Activated naive CD4-positive, alpha-beta T cell treated with anti-CD3 and anti-CD28 coated beads, Interleukin-2, amount 50 U/mL, for 72 hours (primary cell): ENCODE results near the gene COL26A1. TPM values are rescaled to one million over a fixed set of nuclear protein-coding genes. Genes with fewer than 3 reads are reported as not detected.
"Not testable (repeated sequence)": the region's sequence is repeated elsewhere in the genome, so short reads cannot be mapped to it uniquely, and the experiment has no call there.

ENCODE experiments used
- ATAC-seq, 2 donors: fragments of 150-1000 bp; cut with Tn5 transposase; 2 replicates each; pipeline ENCODE4 v1.10.0; 2021; ENCODE audit warnings: mild to moderate bottlenecking in 2 of 2, moderate library complexity in 2 of 2
- DNase-seq, 2 donors: peaks; one replicate each; pipeline ENCODE4 v3.0.0; 2021 to 2022; ENCODE audit warnings: low spot score in 2 of 2
- H3K27ac Mint-ChIP-seq, 2 donors: one replicate each; pipeline ENCODE4 v1.8.0; 2022; ENCODE audit warnings: mild to moderate bottlenecking in 2 of 2, mixed read lengths in 2 of 2
- H3K36me3 Mint-ChIP-seq, 2 donors: one replicate each; pipeline ENCODE4 v1.8.0; 2022; ENCODE audit warnings: mixed read lengths in 2 of 2
- H3K9me3 Mint-ChIP-seq, 2 donors: one replicate each; pipeline ENCODE4 v1.8.0; 2022; ENCODE audit warnings: mixed read lengths in 2 of 2
- total RNA-seq, 2 donors: library from RNA; stranded (reverse); gene quantifications; one replicate each; pipeline ENCODE4 v1.2.3, GENCODE V29; 2022

Gene COL26A1
- total RNA-seq, 2 donors from 2014 or later: not detected

DNA sequence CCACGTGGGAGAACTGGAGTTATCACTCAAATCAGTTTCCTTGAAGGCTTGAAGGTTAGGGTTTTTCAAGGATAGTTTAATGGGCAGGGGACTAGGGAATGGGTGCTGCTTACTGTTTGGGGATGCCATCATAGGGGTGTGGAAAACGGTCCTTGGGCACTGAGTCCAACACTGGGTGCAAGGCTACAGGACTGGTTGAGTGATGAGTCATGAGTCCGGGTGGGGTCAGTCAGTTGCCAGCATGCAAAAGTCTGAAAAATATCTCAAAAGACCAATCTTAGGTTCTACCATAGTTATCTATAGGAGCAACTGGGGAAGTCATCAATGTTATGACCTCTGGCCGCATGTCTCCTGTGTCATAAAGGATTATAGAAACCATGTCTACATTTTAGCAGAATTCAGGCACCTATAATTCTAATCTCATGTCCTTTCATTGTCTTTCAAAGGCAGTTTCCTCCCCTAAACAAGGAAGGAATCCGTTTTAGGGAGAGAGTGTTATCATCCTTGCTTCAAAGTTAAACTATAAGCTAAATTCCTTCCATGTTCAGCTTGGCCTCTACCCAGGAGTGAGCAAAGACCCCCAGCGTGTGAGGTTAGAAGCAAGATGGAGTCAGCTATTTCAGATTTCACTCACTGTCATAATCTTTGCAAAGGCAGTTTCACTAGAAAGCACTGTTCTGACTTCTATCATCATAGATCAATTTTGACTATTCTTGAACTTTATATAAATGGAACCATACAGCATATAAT lies 94.5 kb downstream of the COL26A1 start:
- no peak for ATAC-seq
- Mint-ChIP-seq H3K36me3 (no peaks in the 10 kb centered on the region), H3K9me3 (no peaks in the 10 kb centered on the region), H3K27ac (no peak overlapping the region)
- DNase-seq: no peak

DNA sequence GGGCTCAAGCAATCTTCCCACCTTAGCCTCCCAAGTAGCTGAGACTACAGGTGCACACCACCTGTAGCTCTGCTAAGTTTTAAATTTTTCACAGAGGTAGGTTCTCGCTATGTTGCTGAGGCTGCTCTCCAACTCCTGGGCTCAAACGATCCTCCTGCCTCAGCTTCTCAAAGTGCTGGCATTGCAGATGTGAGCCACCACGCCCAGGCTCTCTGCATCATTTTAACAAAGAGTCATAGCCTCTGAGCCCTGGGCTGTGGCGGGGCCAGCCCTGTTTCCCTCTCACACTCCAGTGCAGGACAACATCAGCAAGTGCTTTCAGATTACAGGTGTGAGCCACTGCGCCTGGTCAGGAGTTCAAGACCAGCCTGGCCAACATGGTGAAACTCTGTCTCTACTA lies 102.5 kb downstream of the COL26A1 start:
- peak overlapping the region in 1 of 2 donors; percentile 84 for H3K27ac Mint-ChIP-seq

DNA sequence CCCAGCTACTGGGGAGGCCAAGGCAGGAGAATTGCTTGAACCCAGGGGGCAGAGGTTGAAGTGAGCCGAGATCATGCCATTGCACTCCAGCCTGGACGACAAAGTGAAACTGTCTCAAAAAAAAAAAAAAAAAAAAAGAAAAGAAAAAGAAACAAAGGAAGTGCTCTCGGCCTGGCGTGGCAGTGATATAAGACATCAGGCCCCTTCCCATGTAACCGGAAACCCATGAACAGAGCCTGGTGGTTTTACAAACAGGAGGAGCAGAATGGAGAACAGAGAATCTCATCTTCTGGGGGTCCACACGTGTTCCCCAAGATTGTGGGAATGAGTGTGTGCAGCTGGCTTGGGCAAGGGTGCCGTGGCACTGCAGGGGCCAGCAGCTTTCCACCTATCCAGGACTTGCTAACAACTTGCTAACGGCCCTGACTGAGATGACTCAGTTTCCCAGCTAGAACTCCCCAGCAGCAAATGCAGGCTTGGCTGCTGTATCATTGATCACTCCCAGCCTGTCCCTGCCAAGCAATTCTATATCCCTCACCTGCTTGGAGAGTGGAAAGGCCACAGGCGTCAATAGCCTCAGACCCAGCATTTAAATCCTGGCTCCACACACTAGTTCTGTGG lies 103.0 kb downstream of the COL26A1 start:
- no peaks in the 10 kb centered on the region for H3K9me3 Mint-ChIP-seq
- peak overlapping the region in 1 of 2 donors; percentile 84 for H3K27ac Mint-ChIP-seq
- no peaks in the 10 kb centered on the region for H3K36me3 Mint-ChIP-seq
- DNase-seq (no peak), ATAC-seq (peak in 1 of 2 donors; percentile 74)

More for the DNA sequence above, 102.5 kb downstream of the COL26A1 start:
- no peaks in the 10 kb centered on the region for H3K9me3 Mint-ChIP-seq
- DNase-seq (no peak), ATAC-seq (no peak)
- H3K36me3 Mint-ChIP-seq: no peaks in the 10 kb centered on the region

DNA sequence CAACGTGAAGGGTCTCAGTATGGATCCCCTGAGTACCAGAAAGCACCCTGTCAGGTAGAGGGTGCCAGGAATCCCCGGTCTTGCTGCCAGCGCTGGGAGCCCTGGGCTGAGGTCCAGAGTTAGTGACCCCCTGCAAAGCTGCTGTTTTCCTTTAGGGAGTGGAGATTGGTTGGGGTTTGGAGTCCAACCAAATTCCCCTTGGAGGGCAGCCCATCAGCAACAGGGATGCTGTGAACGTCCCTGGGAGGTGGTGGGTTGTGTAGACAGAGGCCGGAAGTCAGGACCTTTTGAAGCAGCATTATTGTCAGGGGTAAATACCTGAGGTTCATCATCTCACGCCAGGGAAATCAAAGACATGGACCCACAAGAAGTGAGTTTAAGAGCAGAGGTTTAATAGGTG lies 104.2 kb downstream of the COL26A1 start:
- H3K9me3 Mint-ChIP-seq: no peaks in the 10 kb centered on the region
- no peaks in the 10 kb centered on the region for H3K36me3 Mint-ChIP-seq
- H3K27ac Mint-ChIP-seq: no peak overlapping the region
- DNase-seq (no peak), ATAC-seq (no peak)

DNA sequence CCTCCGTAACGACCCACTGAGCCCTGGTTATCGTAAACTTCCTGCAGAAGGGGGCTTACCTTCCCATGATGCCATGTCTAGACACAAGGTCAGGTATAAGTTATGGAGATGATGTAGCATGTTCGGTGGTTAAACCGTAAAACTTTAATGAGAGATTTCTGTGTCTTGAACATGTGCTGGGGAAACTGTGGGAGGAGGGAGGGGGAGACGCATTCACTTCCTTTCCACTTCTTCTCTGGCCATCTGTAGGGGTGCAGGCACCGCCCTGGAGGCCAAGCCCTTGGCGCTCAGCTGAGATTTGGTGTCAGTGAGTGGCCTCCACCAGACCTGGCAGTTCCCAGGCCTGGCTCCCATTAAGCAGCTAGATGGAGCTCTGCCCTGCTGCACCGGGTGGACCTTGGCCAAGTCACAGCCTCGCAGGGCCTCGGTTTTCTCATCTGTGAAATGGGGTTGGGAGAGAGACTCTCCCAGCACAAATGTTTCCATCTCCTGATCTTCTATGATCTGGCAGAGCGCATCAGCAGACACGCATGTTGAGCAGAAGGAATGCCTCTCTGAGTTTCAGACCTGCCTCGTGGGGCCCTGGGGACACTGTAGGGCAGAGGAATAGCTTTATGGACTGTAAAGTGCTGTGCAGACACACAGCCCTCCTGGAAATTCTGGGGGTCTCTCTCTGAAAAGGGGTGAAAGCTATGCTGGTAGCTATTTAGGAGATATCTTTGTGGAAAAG lies 106.0 kb downstream of the COL26A1 start:
- no peaks in the 10 kb centered on the region for H3K36me3 Mint-ChIP-seq
- no peaks in the 10 kb centered on the region for H3K9me3 Mint-ChIP-seq
- H3K27ac Mint-ChIP-seq: no peak overlapping the region
- ATAC-seq (no peak), DNase-seq (no peak)

DNA sequence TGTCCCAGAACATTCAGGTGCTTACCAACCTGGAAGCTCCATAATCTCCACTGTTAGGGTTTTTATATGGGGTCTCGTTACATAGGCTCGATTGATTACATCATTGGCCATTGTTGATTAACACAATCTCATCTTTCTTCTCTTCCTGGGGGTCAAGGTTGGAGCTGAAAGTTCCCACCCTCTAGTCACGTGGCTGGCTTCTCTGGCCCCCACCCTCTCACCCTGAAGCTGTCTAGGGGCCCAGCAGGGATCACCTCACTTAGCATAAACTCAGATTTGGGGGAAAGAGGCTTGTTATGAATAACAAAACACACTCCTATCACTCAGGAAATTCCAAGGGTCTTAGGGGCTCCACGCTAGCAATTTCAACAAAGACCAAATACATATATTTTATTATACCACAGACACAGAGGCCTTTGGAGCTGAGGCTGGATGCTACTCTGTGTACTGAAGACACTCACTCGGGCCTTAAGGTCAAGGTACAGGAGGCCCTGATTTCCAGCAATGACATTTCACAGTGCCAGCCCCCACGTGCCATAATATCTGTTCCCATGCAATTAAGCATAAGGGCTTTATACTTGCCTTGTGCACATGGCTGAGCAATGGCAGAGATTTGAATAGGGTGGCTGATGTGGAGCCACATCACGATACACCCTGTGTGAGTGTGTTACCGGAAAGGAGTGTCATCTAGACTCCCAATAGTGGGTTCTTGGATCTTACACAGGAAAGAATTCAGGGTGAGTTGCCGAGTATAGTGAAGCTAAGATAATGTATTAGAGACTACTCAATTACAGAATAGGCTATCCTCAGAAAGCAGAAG lies 108.2 kb downstream of the COL26A1 start:
- no peaks in the 10 kb centered on the region for H3K9me3 Mint-ChIP-seq
- ATAC-seq (no peak), DNase-seq (no peak)
- H3K27ac Mint-ChIP-seq: no peak overlapping the region
- no peaks in the 10 kb centered on the region for H3K36me3 Mint-ChIP-seq

DNA sequence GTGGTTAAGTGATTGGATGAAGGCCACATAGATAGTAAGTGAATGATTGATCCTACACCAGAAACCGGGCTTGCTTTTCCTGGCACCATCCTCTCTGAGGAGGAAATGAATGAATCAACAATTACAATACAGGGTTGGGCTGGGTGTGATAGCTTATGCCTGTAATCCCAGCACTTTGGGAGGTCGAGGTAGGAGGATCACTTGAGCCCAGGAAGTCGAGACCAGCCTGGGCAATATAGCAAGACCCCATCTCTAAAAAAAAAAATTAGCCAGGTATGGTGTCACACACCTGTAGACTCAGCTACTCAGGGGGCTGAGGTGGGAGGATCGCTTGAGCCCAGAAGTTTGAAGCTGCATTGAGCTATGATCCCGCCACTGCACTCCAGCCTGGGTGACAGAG lies 111.5 kb downstream of the COL26A1 start:
- Mint-ChIP-seq H3K9me3 (peaks cover 4 to 5% of the 10 kb centered on the region in 2 donors), H3K27ac (no peak overlapping the region), H3K36me3 (peaks cover 5 to 6% of the 10 kb centered on the region in 2 donors)
- ATAC-seq (no peak), DNase-seq (no peak)

DNA sequence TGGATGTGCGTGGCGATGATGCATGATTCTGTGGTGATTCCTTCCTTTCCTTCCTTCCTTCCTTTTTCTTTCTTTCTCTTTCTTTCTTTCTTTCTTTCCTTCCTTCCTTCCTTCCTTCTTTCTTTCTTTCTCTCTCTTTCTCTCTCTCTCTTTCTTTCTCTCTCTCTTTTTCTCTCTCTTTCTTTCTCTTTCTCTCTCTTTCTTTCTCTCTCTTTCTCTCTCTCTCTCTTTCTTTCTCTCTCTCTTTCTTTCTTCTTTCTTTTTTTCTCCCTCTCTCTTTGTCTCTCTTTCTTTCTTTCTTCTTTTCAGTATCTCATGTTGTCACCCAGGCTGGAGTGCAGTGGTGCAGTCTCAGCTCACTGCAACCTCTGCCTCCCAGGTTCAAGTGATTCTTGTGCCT lies 113.0 kb downstream of the COL26A1 start:
- not testable (repeated sequence) for H3K27ac Mint-ChIP-seq, ATAC-seq, DNase-seq
- Mint-ChIP-seq H3K36me3 (peaks cover 12 to 14% of the 10 kb centered on the region in 2 donors), H3K9me3 (peaks cover 16% of the 10 kb centered on the region in 2 donors)

DNA sequence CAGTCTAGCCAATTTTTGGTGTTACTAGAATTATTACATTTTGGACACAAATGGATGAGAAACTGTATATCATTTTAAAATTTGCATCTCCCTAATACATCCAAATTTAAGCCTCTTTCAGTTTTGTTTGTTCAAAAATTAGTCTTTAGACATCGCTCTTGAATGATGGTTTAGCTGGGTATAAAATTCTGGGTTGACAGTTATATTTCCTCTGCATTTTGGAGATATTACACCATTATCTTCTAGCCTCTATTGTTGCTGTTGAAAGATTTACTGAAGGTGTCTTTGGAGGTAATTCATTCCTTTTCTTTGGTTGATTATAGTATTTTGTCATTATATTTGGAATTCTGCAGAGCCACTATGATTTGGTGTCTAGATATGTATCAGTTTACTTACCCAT lies 116.5 kb downstream of the COL26A1 start:
- Mint-ChIP-seq H3K36me3 (peaks cover 17% of the 10 kb centered on the region in 2 donors), H3K27ac (no peak overlapping the region), H3K9me3 (peaks cover 19 to 20% of the 10 kb centered on the region in 2 donors)
- DNase-seq: no peak
- ATAC-seq: no peak

DNA sequence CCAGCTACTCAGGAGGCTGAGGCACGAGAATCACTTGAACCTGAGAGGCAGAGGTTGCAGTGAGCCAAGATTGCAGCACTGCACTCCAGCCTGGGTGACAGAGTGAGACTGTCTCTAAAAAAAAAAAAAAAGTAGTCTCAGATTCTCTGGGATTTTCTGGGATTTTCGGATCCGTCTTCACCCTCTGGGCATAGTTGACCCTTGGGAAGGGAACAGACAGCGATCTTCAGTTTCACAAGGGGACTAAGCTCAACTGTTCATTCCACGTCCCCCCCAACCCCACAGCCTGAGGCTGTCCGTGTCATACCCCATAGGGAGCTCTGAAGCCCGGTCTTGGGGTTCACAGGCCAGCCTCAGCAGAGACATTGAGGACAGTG lies 123.4 kb downstream of the COL26A1 start:
- not testable (repeated sequence) for ATAC-seq, H3K27ac Mint-ChIP-seq, H3K36me3 Mint-ChIP-seq, DNase-seq, H3K9me3 Mint-ChIP-seq

DNA sequence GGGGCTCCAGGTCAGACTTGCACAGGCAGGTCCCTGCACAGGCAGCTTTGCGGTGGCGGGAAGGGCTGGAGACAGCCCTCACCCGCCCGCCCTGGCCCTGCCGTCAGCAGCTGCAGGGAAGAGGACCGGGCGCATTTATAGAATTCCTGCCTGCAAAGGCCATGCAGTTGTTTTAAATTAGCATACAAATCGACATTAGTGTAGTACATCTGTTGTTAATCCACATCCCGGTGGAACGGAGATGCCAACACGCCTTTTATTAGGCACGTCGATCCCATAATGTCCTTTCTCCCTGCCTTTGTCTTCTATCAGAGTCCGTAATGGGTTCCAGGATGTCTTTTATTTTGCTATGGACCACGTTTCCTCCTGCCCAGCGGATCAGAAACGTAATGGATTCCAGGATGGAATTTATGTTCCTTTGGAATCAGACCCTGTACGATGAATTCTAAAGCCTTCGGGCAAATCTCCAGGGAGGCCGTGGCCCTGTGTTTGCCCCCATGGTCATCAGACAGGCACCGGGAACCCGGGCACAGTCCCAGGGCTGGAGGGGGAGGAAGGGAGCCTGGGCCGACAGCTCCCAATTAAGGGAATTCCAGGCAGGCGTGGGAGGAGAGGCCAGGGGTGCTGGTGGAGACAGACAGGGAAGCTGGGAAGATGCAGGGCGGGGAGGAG lies 123.9 kb downstream of the COL26A1 start:
- Mint-ChIP-seq H3K27ac (no peak overlapping the region), H3K9me3 (no peaks in the 10 kb centered on the region), H3K36me3 (no peaks in the 10 kb centered on the region)
- ATAC-seq: no peak
- no peak for DNase-seq

DNA sequence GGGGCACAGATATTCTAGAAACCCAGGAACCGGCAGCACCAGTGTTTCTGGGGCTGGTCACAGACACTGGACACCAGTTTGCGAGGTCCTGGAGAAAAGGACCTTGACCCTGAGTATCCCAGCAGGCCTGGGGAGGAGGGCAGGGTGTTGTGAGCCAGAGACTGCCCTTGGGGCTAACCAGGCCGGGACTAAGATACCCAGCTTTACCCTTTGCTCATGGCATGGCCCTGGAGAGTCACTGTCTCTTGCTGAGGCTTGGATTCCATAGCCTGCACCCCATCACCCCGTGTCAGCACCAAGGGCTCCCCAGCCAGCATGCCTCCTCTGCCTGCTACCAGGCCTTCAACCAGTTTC lies 124.4 kb downstream of the COL26A1 start:
- no peak for DNase-seq
- Mint-ChIP-seq H3K36me3 (no peaks in the 10 kb centered on the region), H3K27ac (peak overlapping the region in 1 of 2 donors; percentile 60), H3K9me3 (no peaks in the 10 kb centered on the region)
- ATAC-seq: no peak

DNA sequence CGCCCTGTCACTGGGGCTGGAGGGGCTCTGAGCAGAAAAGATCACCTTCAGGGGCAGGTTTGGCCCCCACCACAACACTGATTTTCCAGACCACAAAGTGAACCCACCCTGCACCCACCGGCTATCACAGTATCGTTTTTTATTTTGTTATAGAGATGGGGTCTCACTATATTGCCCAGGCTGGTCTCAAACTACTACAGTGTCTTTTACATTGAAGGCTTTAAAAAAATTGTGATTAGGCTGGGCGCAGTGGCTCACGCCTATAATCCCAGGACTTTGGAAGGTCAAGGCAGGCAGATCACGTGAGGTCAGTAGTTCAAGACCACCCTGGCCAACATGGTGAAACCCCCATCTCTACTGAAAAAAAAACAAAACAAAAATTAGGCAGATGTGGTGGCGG lies 125.1 kb downstream of the COL26A1 start:
- DNase-seq (no peak), ATAC-seq (no peak)
- Mint-ChIP-seq H3K27ac (no peak overlapping the region), H3K9me3 (no peaks in the 10 kb centered on the region), H3K36me3 (no peaks in the 10 kb centered on the region)

DNA sequence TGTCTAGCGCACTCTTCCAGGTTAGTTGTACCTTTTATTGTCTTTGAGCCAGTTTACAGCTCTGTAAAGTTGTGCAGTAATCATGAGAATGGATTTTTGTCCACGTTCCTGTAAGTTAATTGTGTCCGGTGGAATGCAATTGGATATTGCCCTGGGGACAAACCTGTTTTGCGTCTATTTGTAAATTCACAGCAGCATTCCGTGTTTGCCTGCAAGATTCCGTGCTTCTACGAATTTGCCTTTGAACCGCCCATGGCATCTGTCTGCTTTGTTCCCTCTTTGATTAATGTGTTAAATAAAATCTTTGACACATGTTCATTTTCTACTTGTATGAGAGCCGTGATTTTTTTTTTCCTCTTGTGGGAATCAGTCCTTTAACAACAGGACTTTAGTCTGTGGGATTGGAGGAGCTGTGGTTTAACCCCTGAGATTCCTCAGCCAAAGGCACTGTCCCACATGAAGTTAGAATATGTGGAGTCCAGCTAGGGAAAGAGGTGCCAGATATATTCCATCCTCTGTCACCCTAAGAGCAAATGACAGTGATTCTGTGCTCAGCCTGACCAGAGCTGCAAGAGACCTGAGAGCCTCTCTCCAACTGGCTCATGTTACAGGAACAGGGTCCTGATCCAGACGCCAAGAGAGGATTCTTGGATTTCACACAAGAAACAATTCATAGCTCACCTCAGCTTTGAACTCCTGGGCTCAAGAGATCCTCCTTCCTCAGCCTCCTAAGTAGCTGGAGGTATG lies 126.3 kb downstream of the COL26A1 start:
- DNase-seq: no peak
- no peak for ATAC-seq
- no peaks in the 10 kb centered on the region for H3K36me3 Mint-ChIP-seq
- no peaks in the 10 kb centered on the region for H3K9me3 Mint-ChIP-seq
- no peak overlapping the region for H3K27ac Mint-ChIP-seq

DNA sequence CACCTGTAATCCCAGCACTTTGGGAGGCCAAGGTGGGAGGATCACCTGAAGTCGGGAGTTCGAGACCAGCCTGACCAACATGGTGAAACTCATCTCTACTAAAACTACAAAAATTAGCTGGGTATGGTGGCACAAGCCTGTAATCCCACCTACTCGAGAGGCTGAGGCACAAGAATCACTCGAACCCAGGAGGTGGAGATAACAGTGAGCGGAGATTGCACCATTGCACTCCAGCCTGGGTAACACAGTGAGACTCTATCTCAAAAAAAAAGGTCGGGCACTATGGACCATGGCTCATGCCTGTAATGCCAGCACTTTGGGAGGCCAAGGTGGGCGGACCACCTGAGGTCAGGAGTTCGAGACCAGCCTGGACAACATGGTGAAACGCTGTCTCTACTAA lies 127.8 kb downstream of the COL26A1 start:
- not testable (repeated sequence) for H3K27ac Mint-ChIP-seq, H3K9me3 Mint-ChIP-seq, DNase-seq, H3K36me3 Mint-ChIP-seq, ATAC-seq

DNA sequence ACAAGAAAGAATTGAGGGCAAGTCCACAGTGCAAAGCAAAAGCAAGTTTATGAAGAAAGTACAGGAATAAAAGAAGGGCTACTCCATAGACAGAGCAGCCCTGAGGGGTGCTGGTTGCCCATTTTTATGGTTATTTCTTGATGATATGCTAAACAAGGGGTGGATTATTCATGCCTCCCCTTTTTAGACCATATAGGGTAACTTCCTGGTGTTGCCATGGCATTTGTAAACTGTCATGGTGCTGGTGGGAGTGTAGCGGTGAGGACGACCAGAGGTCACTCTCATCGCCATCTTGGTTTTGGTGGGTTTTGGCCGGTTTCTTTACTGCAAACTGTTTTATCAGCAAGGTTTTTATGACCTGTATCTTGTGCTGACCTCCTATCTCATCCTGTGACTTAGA lies 128.8 kb downstream of the COL26A1 start:
- not testable (repeated sequence) for ATAC-seq, H3K9me3 Mint-ChIP-seq, H3K36me3 Mint-ChIP-seq, H3K27ac Mint-ChIP-seq, DNase-seq
